ENCODE data around the gene HSH2D.
"Not testable (repeated sequence)": the region's sequence is repeated elsewhere in the genome, so short reads cannot be mapped to it uniquely, and the experiment has no call there.

HSH2D gene

DNA sequence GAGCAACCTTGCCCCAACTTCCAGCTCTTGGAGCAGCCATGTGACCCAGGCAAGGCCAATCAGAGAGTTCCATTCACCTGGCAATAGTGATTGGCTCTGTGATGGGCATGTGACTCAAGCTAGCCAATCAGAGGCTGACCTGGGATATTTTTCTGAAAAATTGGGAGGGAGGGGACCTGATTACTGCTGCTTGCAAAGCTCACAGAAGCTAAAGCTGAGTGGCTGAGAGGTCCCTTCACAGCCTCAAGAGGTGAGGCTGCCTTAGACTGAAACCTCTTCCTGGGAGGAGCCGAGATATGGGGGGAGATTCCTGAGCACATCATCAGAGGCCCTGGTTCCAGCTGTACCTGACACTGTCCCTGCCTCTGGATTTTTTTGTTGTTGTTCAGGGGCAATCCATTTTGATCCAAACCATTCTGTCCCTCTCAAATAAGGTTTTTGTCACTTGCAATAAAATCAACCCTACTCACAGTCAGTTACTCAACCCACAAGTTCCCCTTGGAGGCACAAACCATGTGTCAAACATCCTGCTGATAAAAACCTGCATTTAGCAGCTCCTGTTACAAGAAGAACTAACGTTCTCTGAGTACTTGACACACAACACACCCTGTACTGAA is 25.1 kb downstream of the HSH2D start:
- no peak for DNase-seq (ENCODE audit: extremely low read depth, low read depth)
- TF ChIP-seq, protein P1, sequence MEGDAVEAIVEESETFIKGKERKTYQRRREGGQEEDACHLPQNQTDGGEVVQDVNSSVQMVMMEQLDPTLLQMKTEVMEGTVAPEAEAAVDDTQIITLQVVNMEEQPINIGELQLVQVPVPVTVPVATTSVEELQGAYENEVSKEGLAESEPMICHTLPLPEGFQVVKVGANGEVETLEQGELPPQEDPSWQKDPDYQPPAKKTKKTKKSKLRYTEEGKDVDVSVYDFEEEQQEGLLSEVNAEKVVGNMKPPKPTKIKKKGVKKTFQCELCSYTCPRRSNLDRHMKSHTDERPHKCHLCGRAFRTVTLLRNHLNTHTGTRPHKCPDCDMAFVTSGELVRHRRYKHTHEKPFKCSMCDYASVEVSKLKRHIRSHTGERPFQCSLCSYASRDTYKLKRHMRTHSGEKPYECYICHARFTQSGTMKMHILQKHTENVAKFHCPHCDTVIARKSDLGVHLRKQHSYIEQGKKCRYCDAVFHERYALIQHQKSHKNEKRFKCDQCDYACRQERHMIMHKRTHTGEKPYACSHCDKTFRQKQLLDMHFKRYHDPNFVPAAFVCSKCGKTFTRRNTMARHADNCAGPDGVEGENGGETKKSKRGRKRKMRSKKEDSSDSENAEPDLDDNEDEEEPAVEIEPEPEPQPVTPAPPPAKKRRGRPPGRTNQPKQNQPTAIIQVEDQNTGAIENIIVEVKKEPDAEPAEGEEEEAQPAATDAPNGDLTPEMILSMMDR (IDR thresholded peaks at IDR 0.05; ENCODE audit: low read depth, low read length): no peak

DNA sequence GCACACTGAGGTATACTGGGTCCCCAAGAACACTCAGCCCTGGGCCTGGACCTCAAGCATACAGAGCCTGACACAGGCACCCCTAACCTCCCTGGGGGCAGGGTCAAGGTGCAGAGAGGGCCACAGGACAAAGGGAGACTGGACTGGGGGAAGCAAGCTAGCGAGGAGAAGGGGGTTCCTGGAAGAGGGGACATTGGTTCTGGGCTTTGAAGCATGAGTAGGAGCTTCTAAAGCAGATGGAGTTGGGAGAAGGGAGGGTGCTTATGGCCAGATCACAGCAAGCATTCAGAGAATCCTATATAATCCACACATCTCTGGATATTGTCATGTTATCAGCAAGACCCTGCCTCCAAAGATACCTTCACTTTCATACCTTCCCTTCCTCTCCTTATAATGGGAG is 26.6 kb downstream of the HSH2D start:
- TF ChIP-seq, protein P1 (IDR thresholded peaks at IDR 0.05; ENCODE audit: low read depth, low read length): no peak
- no peak for DNase-seq (ENCODE audit: extremely low read depth, low read depth)

DNA sequence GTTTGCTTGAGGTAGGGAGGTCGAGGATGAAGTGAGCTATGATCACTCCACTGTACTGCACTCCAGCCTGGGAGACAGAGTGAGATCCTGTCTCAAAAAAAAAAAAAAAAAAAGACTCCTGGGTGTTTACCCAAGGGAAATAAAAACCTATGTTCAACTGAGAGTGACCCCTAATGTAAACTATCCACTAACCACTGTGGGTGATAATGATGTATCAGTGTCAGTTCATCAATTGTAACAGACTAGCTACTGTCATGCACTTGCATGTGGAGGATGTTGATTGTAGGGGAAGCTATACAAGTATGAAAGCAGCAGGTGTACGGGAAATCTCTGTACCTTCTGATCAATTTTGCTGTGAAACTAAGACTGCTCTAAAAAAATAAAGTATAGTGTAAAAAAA is 32.5 kb downstream of the HSH2D start:
- TF ChIP-seq, protein P1 (IDR thresholded peaks at IDR 0.05; ENCODE audit: low read depth, low read length): no peak
- DNase-seq (ENCODE audit: extremely low read depth, low read depth): no peak

DNA sequence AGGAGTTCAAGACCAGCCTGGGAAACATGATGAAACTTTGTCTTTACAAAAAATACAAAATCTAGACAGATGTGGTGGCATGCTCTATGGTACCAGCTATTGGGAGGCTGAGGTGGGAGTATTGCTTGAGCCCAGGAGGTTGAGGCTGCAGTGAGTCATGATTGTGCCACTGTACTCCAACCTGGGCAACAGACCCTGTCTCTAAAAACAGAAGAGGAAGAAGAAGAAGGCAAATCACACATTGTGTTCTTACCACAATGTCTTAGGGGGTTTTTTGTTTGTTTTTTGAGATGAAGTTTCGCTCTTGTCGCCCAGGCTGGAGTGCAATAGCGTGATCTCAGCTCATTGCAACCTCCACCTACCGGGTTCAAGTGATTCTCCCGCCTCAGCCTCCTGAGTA is 35.4 kb downstream of the HSH2D start:
- not testable (repeated sequence) for DNase-seq (ENCODE audit: extremely low read depth, low read depth)

DNA sequence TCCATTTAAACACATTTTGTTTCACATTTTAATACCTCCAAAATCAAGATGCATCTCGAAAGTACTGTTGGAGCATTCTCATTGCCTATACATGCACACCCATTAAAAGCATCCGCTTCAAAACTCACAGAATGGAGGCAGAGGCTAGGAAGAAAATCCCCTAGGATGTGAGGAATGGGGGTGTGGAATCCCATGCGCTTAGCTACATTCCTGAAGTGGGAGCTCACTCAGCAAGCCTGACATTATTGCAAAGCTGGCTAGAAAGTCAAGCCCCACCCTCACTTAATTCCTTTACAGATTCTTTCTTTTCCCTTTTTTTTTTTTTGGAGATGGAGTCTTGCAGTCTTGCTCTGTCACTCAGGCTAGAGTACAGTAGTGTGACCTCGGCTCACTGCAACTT is 37.1 kb downstream of the HSH2D start:
- TF ChIP-seq, protein P1 (IDR thresholded peaks at IDR 0.05; ENCODE audit: low read depth, low read length): no peak
- DNase-seq (ENCODE audit: extremely low read depth, low read depth): no peak

DNA sequence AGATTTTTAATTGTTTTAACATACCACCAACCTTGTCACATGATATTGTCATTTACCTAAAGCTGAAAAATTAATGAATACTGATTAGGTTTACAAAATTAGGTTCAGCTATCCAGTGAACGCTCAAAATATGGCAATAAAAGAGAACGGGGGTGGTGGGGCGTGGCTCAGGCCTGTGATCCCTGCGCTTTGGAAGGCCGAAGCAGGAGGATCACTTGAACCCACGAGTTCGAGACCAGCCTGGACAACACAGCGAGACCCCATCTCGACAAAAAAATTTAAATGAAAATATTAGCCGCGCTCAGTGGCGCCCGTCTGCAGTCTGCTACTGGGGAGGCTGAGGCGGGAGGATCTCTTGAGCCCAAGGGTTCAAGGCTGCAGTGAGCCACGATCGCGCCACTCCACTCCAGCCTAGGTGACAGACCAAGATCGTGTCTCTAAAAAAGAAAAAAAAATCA is 41.2 kb downstream of the HSH2D start:
- TF ChIP-seq, protein P1 (IDR thresholded peaks at IDR 0.05; ENCODE audit: low read depth, low read length): no peak
- DNase-seq (ENCODE audit: extremely low read depth, low read depth): no peak

DNA sequence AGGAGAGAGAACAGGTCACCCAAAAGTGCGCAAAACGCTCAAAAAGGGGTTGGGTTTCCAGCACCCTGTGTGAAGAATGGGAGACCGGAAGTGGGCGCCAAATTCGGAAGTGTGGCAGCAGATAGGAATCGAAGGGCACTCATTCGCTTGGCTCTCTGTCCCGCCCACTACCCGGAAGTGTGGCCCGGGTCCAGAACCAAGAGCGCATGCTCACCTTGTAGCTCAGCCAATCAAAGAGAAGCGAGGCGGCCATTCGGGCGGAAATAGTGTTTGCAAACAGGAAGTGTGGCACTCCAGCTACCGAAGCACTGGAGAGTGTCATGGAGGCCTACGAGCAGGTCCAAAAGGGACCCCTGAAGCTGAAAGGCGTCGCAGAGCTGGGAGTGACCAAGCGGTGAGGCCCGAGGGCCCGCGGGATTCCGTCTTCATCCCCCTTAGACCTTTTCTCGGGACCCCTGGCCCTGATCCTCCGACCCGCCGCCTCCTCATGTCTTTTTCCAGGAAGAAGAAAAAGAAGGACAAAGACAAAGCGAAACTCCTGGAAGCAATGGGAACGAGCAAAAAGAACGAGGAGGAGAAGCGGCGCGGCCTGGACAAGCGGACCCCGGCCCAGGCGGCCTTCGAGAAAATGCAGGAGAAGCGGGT is 41.8 kb downstream of the HSH2D start, which contains the start of gene FAM32A:
FAM32A (plus strand) TSS at position 288 of the 645 bp plus-strand sequence; CDS start at position 321, 33 bp downstream.
- DNase-seq (ENCODE audit: extremely low read depth, low read depth): peak; percentile 98
- TF ChIP-seq, protein P1 (IDR thresholded peaks at IDR 0.05; ENCODE audit: low read depth, low read length): peak; percentile 10

DNA sequence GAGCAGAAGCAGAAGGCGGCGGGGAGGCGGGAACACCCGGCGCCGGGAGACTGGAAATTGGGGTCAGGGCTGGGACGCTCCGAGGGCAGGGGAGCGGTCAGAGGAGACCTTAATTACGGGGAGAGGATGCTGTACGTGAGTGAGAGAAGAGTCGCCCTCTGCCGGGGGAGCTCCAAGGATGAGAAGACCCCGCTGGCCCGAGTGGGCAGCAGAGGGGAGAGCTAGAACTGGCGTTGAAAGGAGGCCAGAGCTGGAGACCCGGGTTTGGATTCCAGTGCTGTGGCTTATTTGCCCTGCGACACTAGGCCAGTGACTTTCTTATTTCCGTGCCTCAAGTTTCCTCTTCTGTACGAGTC is 42.3 kb downstream of the HSH2D start:
- no peak for DNase-seq (ENCODE audit: extremely low read depth, low read depth)
- TF ChIP-seq, protein P1 (IDR thresholded peaks at IDR 0.05; ENCODE audit: low read depth, low read length): peak; percentile 48
